GM12801 (cell line): ENCODE data around the gene KIF3B.

Experiments
- CTCF ChIP-seq: IDR thresholded peaks from one replicate; pipeline ENCODE4 v1.5.1; 2011; ENCODE audit warnings: control low read depth; ENCODE audit not compliant: insufficient read length; ENCODE audit errors: extremely low read depth

Gene KIF3B

GRCh38 chr20:32294071-32294470, 16.6 kb downstream of the KIF3B start:
- TF ChIP-seq CTCF: no peak

- TF ChIP-seq CTCF: no peak
These were observed 19.0 kb downstream of the KIF3B start for GRCh38 chr20:32296412-32296811.

- no peak for TF ChIP-seq CTCF
These were observed 19.5 kb downstream of the KIF3B start for GRCh38 chr20:32296819-32297420.

GRCh38 chr20:32297439-32297838, 20.0 kb downstream of the KIF3B start:
- TF ChIP-seq CTCF: no peak

- TF ChIP-seq CTCF: no peak
These were observed 23.2 kb downstream of the KIF3B start for GRCh38 chr20:32300647-32301046.

- no peak for TF ChIP-seq CTCF
These were observed 24.5 kb downstream of the KIF3B start for GRCh38 chr20:32301719-32302506.

- no peak for TF ChIP-seq CTCF
These were observed 25.0 kb downstream of the KIF3B start for GRCh38 chr20:32302507-32302872.
